NCI-H128 (cell line): ENCODE measurements around the gene RCSD1.
"Not testable (repeated sequence)": the region's sequence is repeated elsewhere in the genome, so short reads cannot be mapped to it uniquely, and the experiment has no call there.

Experiments used
- DNase-seq: peaks from one replicate; lab custom pipeline; 2025; ENCODE audit not compliant: unreplicated experiment; lab: John Stamatoyannopoulos, UW

RCSD1 gene, protein sequence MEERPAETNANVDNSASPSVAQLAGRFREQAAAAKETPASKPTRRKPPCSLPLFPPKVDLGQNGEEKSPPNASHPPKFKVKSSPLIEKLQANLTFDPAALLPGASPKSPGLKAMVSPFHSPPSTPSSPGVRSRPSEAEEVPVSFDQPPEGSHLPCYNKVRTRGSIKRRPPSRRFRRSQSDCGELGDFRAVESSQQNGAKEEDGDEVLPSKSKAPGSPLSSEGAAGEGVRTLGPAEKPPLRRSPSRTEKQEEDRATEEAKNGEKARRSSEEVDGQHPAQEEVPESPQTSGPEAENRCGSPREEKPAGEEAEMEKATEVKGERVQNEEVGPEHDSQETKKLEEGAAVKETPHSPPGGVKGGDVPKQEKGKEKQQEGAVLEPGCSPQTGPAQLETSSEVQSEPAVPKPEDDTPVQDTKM

GRCh38 chr1:167629681-167630567 is at the start of gene RCSD1:
RCSD1 (plus strand) TSS chr1:167630232; CDS start chr1:167630424, 192 bp downstream.
- DNase-seq: no peak

GRCh38 chr1:167582064-167582463 is 48.0 kb upstream of the RCSD1 start:
- no peak for DNase-seq

DNA sequence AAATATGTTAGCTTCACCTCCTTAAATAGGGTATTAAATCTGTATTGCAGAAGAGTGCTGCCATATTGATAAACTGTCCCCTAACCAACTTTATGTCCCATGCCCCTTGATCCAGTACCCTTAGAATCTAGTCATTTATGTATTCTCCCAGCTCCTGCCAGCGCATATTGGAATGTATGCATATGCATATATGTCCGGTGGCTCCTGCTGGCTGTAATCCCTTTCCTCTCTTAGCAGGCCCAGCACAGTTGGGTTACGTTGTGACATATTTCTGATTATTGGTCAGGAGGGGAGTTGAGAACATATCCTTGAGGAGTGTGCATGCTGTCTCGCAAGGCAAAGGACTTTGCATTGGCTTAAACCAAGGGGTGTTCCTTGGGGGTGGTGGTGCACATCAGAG is 47.3 kb upstream of the RCSD1 start:
- DNase-seq: no peak

DNA sequence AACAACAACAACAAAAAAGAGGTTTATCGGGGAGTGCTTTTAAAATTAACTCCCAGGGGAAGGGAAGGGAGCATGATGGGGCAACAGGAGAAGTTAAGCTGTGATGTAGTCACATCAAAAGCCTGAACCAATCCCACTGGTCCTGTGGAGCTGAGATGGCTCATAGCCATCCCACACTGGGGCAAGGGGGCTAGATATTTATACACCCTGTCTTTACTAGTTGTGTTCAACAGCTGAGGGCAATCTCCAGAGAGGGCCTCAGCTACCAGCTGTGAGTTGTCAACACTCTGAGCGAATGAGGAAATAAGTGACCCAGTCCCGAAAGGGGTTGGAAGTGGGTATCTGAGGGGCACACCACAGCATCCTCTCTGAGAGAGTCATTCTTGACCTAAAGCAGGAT is 45.5 kb upstream of the RCSD1 start:
- no peak for DNase-seq

- DNase-seq: no peak
Observed at GRCh38 chr1:167587342-167587741, 42.7 kb upstream of the RCSD1 start.

DNA sequence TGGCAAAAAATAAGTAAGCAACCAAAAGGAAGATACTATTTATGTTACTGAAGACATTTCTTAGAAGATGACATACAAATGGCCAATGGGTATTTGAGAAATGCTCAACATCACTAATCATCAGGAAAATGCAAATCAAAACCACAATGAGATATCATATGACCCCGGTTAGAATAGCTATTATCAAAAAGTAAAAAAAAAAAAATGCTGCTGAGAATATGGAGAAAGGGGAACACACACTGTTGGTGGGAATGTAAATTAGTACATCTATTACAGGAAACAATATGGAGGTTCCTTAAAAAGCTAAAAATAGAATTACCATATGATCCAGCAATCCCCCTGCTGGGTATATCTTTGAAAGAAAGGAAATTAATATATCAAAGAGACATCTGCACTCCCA is 42.2 kb upstream of the RCSD1 start:
- DNase-seq: no peak

DNA sequence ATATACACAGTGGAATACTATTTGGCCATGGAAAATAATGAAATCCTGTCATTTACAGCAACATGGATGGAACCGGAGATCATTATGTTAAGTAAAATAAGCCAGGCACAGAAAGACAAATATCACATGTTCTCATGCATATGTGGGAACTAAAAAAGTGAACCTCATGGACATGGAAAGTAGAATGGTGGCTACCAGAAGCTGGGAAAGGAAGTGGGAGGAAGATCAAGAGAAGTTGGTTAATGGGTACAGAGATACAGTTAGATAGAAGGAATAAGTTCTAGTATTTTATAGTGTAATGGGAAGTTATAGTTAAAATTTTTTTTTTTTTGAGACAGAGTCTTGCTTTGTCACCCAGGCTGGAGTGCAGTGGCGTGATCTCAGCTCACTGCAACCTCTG is 41.7 kb upstream of the RCSD1 start:
- DNase-seq: no peak

DNA sequence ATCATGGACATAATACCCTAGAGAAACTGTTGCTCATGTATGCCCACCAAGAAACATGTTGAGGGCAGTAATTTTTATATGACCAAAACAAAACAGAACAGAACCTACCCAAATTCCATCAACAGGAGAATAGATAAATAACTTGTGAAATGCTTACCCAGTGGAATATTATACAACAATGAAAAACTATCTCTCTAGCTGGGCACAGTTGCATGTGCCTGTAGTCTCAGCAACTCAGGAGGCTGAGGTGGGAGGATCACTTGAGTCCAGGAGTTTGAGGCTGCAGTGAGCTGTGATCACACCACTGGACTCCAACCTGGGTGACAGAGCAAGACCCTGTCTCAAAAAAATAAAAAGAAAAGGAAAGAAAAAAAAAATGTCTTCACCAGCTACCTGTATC is 37.6 kb upstream of the RCSD1 start:
- DNase-seq: no peak

DNA sequence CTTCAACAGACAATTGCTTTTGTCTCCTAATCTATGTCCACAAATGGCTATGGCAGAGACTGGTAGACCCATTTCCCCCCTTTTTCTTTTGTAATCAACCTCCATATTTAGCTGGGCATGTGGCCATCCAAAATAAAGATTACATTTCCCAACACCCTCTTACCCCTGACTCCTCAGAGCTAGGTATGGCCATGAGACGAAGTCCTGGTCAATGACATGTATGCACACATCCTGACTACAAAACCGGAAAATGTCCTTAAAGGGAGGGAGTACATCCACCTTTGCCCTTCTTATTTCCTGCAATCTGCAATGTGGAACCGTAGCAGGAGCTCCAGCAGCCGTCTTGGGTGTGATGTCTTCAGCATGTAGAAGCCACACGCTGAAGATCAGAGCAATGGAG is 36.2 kb upstream of the RCSD1 start:
- DNase-seq: no peak

DNA sequence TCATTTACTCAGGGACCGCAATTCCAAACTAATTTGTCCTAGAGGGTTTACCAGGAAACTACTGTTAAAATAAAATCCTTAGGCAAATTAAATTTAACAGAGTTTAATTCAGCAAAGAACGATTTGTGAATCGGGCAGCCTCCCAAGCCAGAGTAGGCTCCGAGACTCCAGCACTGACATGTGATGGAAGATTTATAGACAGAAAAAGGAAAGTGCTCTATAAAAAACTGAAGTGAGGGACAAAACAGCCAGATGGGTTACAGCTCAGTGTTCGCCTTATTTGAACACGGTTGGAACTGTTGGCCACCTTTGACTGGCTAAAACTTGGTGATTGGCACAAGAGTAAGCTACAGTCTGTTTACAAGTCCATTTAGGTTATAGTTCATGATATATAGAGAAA is 35.2 kb upstream of the RCSD1 start:
- DNase-seq: no peak

GRCh38 chr1:167599957-167600581 is 30.0 kb upstream of the RCSD1 start:
- no peak for DNase-seq

DNA sequence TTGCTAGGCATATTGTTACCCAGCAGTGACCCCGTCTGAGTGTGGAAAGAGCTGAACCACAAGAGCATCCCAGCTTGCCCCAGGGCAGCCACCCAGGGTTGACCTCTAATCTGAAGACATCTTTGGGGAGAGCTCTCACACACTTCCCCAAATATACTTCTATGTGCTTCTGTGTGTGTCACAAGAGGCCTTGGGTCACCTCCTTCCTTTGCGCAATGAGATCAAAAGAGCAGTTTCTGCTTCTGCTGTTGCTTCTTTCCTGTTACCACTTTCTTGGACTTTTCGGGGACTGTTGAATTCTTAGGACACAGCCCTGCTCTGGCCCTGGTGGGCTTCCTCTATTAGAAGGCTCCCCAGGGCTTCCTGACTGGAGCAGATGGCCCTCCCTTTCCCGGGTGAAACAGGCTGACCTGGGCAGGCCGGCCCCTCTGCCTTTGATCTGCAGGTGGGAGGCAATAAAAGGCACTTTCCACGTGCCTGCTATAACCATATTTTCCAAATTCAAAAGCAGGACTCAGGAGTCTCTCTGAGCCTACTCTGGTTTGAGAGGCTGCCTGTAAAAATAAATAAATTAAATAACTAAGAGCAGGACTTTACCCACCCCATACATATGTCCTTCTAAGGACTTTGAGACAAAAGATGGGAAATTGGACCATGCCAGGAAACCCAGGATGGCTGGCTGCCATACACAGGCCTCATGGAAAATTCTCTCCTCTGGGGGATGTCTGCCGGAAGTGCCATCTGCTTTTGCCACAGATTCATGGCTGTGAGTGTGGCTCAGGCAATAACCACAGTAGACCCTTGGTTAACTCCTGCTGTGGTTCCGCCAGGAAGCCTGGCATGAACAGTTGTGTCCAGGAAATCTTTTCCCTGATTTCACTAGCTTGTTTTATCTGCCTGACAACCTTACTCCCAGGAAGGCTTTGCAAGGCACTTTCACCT is 28.3 kb upstream of the RCSD1 start:
- no peak for DNase-seq

DNA sequence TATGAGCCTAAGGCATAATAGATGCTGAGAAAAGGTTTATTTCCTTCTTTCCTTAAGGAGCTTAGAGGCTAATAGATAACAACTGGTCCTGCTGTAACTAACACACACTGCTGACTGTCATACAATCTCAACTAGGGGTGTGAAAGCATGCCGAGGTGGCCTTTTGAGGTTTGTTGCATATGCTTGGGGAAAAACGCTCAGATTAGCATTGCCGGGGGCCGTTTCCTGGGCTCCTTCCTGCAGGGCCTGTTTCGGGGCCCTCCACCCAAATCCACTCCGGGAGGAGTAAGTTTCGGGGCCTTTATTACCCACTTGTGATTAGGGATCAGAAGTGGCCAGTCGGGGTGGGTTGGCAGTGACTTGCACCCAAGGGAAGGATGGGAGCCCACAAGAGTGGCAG is 27.2 kb upstream of the RCSD1 start:
- DNase-seq: no peak

GRCh38 chr1:167605576-167605975 is 24.5 kb upstream of the RCSD1 start:
- DNase-seq: no peak

GRCh38 chr1:167611983-167612382 is 18.0 kb upstream of the RCSD1 start:
- DNase-seq: no peak

DNA sequence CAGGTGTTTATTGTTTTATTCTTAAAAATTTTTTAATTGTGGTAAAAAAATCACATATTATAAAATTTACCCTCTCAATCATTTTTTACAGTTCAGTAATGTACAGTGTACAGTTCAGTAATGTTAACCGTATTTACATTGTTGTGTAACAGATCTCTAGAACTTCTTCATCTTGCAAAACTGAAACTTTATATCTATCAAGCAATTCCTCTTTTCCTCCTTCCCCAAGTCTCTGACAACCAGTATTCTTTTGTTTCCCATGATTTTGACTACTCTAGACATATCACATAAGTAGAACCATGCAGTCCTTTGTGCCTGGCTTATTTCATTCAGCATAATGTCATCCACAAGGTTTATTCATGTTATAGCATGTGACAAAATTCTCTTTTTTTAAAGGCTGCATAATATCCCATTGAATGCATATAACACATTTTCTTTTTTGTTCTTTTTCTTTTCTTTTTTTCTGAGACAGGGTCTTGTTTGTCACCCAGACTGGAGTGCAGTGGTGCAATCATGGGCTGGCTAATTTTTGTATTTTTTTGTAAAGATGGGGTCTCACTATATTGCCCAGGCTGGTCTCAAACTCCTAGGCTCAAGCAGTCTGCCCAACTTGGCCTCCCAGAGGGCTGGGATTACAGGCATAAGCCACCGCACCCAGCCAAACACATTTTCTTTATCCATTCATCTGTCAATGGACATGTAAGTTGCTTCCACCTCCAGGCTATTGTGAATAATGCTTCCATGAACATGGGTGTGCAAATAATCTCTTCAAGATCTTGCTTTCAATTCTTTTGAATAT is 17.2 kb upstream of the RCSD1 start:
- no peak for DNase-seq

GRCh38 chr1:167613984-167614383 is 16.0 kb upstream of the RCSD1 start:
- DNase-seq: not testable (repeated sequence)

- DNase-seq: no peak
Observed at GRCh38 chr1:167614851-167615250, 15.2 kb upstream of the RCSD1 start.

GRCh38 chr1:167616521-167616920 is 13.5 kb upstream of the RCSD1 start:
- no peak for DNase-seq
